B cell (primary cell): ENCODE results near the gene CDKN2B. TPM values are rescaled to one million over a fixed set of nuclear protein-coding genes. Genes with fewer than 3 reads are reported as not detected.

Experiments
- ATAC-seq: fragments of 200-7000 bp; cut with Tn5 transposase; one replicate; pipeline ENCODE4 v1.10.0; 2021; ENCODE audit warnings: low read depth, mild to moderate bottlenecking, moderate number of reproducible peaks, moderate library complexity
- CTCF ChIA-PET: fragments of 350-600 bp; sonication (Branson Sonifier 250); formaldehyde crosslinking; loops from one replicate; lab custom pipeline; 2021; ENCODE audit warnings: antibody characterized with exemption, inconsistent platforms; lab: Charles Lee
- POLR2A ChIA-PET: fragments of 350-600 bp; sonication (Branson Sonifier 250); formaldehyde crosslinking; loops from one replicate; lab custom pipeline; 2021; ENCODE audit warnings: antibody characterized with exemption; lab: Charles Lee
- DNase-seq: peaks from one replicate; pipeline ENCODE4 v3.0.0; 2013
- H2AFZ ChIP-seq: 2 replicates; pipeline ENCODE4 v1.6.1; 2012; ENCODE audit warnings: mild to moderate bottlenecking, low read depth, low read length; ENCODE audit not compliant: insufficient read depth, poor library complexity, severe bottlenecking
- H3K27ac ChIP-seq, 2 donors: 1 replicate in 1 of 2; 2 replicates in 1 of 2; pipeline ENCODE4 v1.5.1; 2012 to 2013; ENCODE audit warnings: low read length in 2 of 2, mild to moderate bottlenecking in 2 of 2, moderate library complexity in 1 of 2
- H3K27me3 ChIP-seq, 4 experiments: fragments of 200-600 bp in 1 of 4; sonication (generic) in 1 of 4; replicated peaks in 1 of 4; 1 replicate in 2 of 4; 2 replicates in 2 of 4; pipeline versions ENCODE4 v1.6.1 to v1.7.0; 2013 to 2016; ENCODE audit warnings: low read length in 3 of 4, mild to moderate bottlenecking in 2 of 4, mixed read lengths in 1 of 4, moderate library complexity in 1 of 4; ENCODE audit not compliant: insufficient read depth in 4 of 4, control insufficient read depth in 3 of 4; ENCODE audit errors: control extremely low read depth in 1 of 4
- H3K36me3 ChIP-seq, 2 experiments: replicated peaks in 1 of 2; 1 replicate in 1 of 2; 2 replicates in 1 of 2; pipeline versions ENCODE4 v1.6.1 to v1.7.1; 2013; ENCODE audit warnings: low read length in 1 of 2; ENCODE audit not compliant: insufficient read depth in 2 of 2, control insufficient read depth in 1 of 2; ENCODE audit errors: control extremely low read depth in 1 of 2, extremely low read depth in 1 of 2
- H3K4me1 ChIP-seq, 2 donors: fragments of 200-600 bp in 1 of 2; sonication (generic) in 1 of 2; 1 replicate in 1 of 2; 2 replicates in 1 of 2; pipeline versions ENCODE4 v1.5.1 to v1.6.1; 2013 to 2017; ENCODE audit warnings: low read length in 2 of 2; ENCODE audit not compliant: control insufficient read depth in 2 of 2, insufficient read depth in 2 of 2
- H3K4me2 ChIP-seq: replicated peaks from 2 replicates; pipeline ENCODE3; 2012; ENCODE audit warnings: mild to moderate bottlenecking, low read depth, low read length; ENCODE audit not compliant: poor library complexity, severe bottlenecking
- H3K4me3 ChIP-seq, 5 experiments: fragments of 200-600 bp in 1 of 5; sonication (generic) in 1 of 5; 1 replicate in 3 of 5; 2 replicates in 2 of 5; pipeline versions ENCODE4 v1.5.1 to v1.7.0; 2011 to 2016; ENCODE audit warnings: low read length in 4 of 5, mild to moderate bottlenecking in 4 of 5, low read depth in 2 of 5, control low read depth in 1 of 5, moderate library complexity in 1 of 5; ENCODE audit not compliant: insufficient read depth in 1 of 5; ENCODE audit errors: control extremely low read depth in 1 of 5, extremely low read depth in 1 of 5
- H3K79me2 ChIP-seq: fragments of 200-600 bp; sonication (generic); one replicate; pipeline ENCODE4 v1.6.0; 2016; ENCODE audit warnings: low read length; ENCODE audit not compliant: control insufficient read depth, insufficient read depth
- H3K9ac ChIP-seq: fragments of 200-600 bp; sonication (generic); 2 replicates; pipeline ENCODE4 v1.6.1; 2017; ENCODE audit warnings: mild to moderate bottlenecking, low read length, moderate library complexity
- H3K9me3 ChIP-seq, 3 donors: one replicate each; pipeline versions ENCODE4 v1.6.1 to v1.7.1; 2013; ENCODE audit warnings: low read length in 2 of 3; ENCODE audit not compliant: control insufficient read depth in 2 of 3, insufficient read depth in 1 of 3; ENCODE audit errors: control extremely low read depth in 1 of 3
- H4K20me1 ChIP-seq: 2 replicates; pipeline ENCODE4 v1.6.0; 2012; ENCODE audit warnings: mild to moderate bottlenecking, low read length; ENCODE audit not compliant: insufficient read depth, control insufficient read depth, poor library complexity, severe bottlenecking
- H3K27ac Mint-ChIP-seq: one replicate; pipeline ENCODE4 v1.8.0; 2021; ENCODE audit warnings: mixed read lengths
- H3K27me3 Mint-ChIP-seq: one replicate; pipeline ENCODE4 v1.8.0; 2021; ENCODE audit warnings: mixed read lengths
- H3K4me1 Mint-ChIP-seq: one replicate; pipeline ENCODE4 v1.8.0; 2021; ENCODE audit warnings: mixed read lengths
- H3K4me3 Mint-ChIP-seq: one replicate; pipeline ENCODE4 v1.8.0; 2021; ENCODE audit warnings: mixed read lengths
- H3K9me3 Mint-ChIP-seq: one replicate; pipeline ENCODE4 v1.8.0; 2022; ENCODE audit warnings: mixed read lengths; ENCODE audit not compliant: insufficient read depth
- CTCF ChIP-seq: fragments of 200-600 bp; IDR thresholded peaks from one replicate; pipeline ENCODE4 v1.8.0; 2022; ENCODE audit warnings: antibody characterized with exemption, mild to moderate bottlenecking
- EZH2 ChIP-seq: IDR thresholded peaks from 2 replicates; pipeline ENCODE4 v1.6.1; 2012; ENCODE audit warnings: borderline replicate concordance, low read depth, mild to moderate bottlenecking, moderate library complexity, low read length; ENCODE audit not compliant: insufficient read depth, poor library complexity, severe bottlenecking
- WGBS: methylation state at CpG from one replicate; pipeline ENCODE4 v1.1.5; 2013; ENCODE audit warnings: missing lambda C conversion rate; ENCODE audit not compliant: insufficient coverage; 5-methylcytosine and 5-hydroxymethylcytosine counted together
- intact Hi-C: fragments of 100-400 bp; cut with micrococcal nuclease; formaldehyde crosslinking; loops from one replicate; pipeline ENCODE4 v1.10.0; 2022
- polyA plus RNA-seq: library from polyadenylated mRNA; depleted of rRNA; stranded (reverse); fragments of >200 nt; gene quantifications from 2 replicates; pipeline ENCODE4 v1.2.3, GENCODE V29; 2012
- total RNA-seq, 2 donors: library from RNA; stranded (reverse); fragments of 120-200 nt in 1 of 2; gene quantifications; 1 replicate in 1 of 2; 2 replicates in 1 of 2; pipeline versions ENCODE4 v1.2.3 to v1.2.4, GENCODE V29; 2013 to 2022

The CDKN2B gene
- total and polyA plus RNA-seq, 2 donors (not counting 1 experiment from before 2014, with no cell fraction given) = 0.36 to 0.42 TPM

GRCh38 chr9:21974722-21975409 is 34.2 kb downstream of the CDKN2B start:
- peak overlapping the region; percentile 61 for H3K9ac ChIP-seq
- CTCF ChIA-PET = interaction anchor here (1.4 kb wide), 1 partner anchor 161 kb away, joined by 4 read pairs; no protein-coding TSS in a partner anchor
- peak overlapping the region; percentile 56 for H3K27ac Mint-ChIP-seq
- WGBS = under 1% methylated on average over 38 of the region's 51 CpGs
- H3K4me3 Mint-ChIP-seq = peak overlapping the region; percentile 69
- peak overlapping the region in 4 of 5 experiments; percentile 35 to 60 (median 50) for H3K4me3 ChIP-seq
- peaks cover 7 to 93% (median 84%) of the 10 kb centered on the region in 4 experiments for H3K27me3 ChIP-seq
- H3K4me1 ChIP-seq = peaks cover 24 to 34% of the 10 kb centered on the region in 2 donors
- peak overlapping the region; percentile 71 for H2AFZ ChIP-seq
- TF ChIP-seq EZH2 = no peak
- TF ChIP-seq CTCF = no peak
- H3K4me1 Mint-ChIP-seq = peaks cover 22% of the 10 kb centered on the region
- POLR2A ChIA-PET = no interaction called here
- no peaks in the 10 kb centered on the region for H3K9me3 Mint-ChIP-seq
- no peaks in the 10 kb centered on the region for H4K20me1 ChIP-seq
- no peaks in the 10 kb centered on the region for H3K36me3 ChIP-seq
- peak; percentile 72 for DNase-seq
- peak; percentile 48 for ATAC-seq
- peak overlapping the region; percentile 89 for H3K4me2 ChIP-seq
- H3K79me2 ChIP-seq = no peaks in the 10 kb centered on the region
- H3K27ac ChIP-seq = no peak overlapping the region
- H3K27me3 Mint-ChIP-seq = peaks cover 77% of the 10 kb centered on the region
- intact Hi-C loops = loop anchor here (1.0 to 2.0 kb wide), 2 partner anchors 10 to 14 kb away; no protein-coding TSS in a partner anchor
- H3K9me3 ChIP-seq = peaks cover 9 to 36% (median 11%) of the 10 kb centered on the region in 3 donors

DNA sequence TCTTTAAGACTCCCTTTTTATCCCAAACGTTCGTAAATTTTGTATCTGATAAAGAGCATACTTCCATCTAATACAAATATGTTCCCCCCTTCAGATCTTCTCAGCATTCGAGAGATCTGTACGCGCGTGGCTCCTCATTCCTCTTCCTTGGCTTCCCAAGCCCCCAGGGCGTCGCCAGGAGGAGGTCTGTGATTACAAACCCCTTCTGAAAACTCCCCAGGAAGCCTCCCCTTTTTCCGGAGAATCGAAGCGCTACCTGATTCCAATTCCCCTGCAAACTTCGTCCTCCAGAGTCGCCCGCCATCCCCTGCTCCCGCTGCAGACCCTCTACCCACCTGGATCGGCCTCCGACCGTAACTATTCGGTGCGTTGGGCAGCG is 34.8 kb downstream of the CDKN2B start:
- Histone ChIP-seq H3K4me2 (peak overlapping the region; percentile 89), H3K9me3 (peaks cover 7 to 41% (median 16%) of the 10 kb centered on the region in 3 donors), H3K36me3 (no peaks in the 10 kb centered on the region), H3K79me2 (no peaks in the 10 kb centered on the region), H3K4me3 (peak overlapping the region in 4 of 5 experiments; percentile 9 to 60 (median 50)), H3K4me1 (peaks cover 24 to 34% of the 10 kb centered on the region in 2 donors), H4K20me1 (no peaks in the 10 kb centered on the region), H2AFZ (peak overlapping the region; percentile 71), H3K9ac (peak overlapping the region; percentile 61), H3K27me3 (peaks cover 5 to 93% (median 83%) of the 10 kb centered on the region in 4 experiments), H3K27ac (no peak overlapping the region)
- Mint-ChIP-seq H3K9me3 (no peaks in the 10 kb centered on the region), H3K27me3 (peaks cover 77% of the 10 kb centered on the region), H3K27ac (peak overlapping the region; percentile 56), H3K4me3 (peak overlapping the region; percentile 69), H3K4me1 (peaks cover 22% of the 10 kb centered on the region)
- no peak for TF ChIP-seq CTCF
- TF ChIP-seq EZH2 = peak; percentile 81
- POLR2A ChIA-PET = no interaction called here
- intact Hi-C loops = loop anchor here (2.0 kb wide), 1 partner anchor 14 kb away; no protein-coding TSS in a partner anchor
- 4% methylated on average over 19 of the region's 21 CpGs for WGBS
- DNase-seq = no peak
- CTCF ChIA-PET = interaction anchor here (1.0 to 1.4 kb wide), 3 partner anchors 161 to 265 kb away, joined by 3 to 8 read pairs (median 3); no protein-coding TSS in a partner anchor
- ATAC-seq = no peak
